HG03378 (cell line): ENCODE results near the gene NKX6-1.

Experiments
- ATAC-seq: cut with Tn5 transposase; IDR thresholded peaks from one replicate; pipeline ENCODE4 v1.9.1; 2021; ENCODE audit warnings: mild to moderate bottlenecking, moderate library complexity; ENCODE audit not compliant: unreplicated experiment

The NKX6-1 gene

GRCh38 chr4:84480082-84480481 is 19.0 kb downstream of the NKX6-1 start:
- no peak for ATAC-seq

- no peak for ATAC-seq
Measured at GRCh38 chr4:84479663-84480062, 19.4 kb downstream of the NKX6-1 start.

- no peak for ATAC-seq
Measured at GRCh38 chr4:84477738-84478137, 21.4 kb downstream of the NKX6-1 start.

- no peak for ATAC-seq
Measured at GRCh38 chr4:84474107-84474506, 25.0 kb downstream of the NKX6-1 start.

GRCh38 chr4:84472154-84472553 is 26.9 kb downstream of the NKX6-1 start:
- no peak for ATAC-seq

GRCh38 chr4:84470204-84470785 is 28.8 kb downstream of the NKX6-1 start:
- ATAC-seq, result no peak

GRCh38 chr4:84467601-84468000 is 31.5 kb downstream of the NKX6-1 start:
- ATAC-seq, result no peak

- ATAC-seq, result no peak
Measured at GRCh38 chr4:84459783-84460182, 39.3 kb downstream of the NKX6-1 start.

GRCh38 chr4:84456157-84456556 is 42.9 kb downstream of the NKX6-1 start:
- no peak for ATAC-seq

- no peak for ATAC-seq
Measured at GRCh38 chr4:84455697-84456096, 43.4 kb downstream of the NKX6-1 start.

- ATAC-seq, result no peak
Measured at GRCh38 chr4:84451546-84451945, 47.5 kb downstream of the NKX6-1 start.

GRCh38 chr4:84443523-84443922 is 55.6 kb downstream of the NKX6-1 start:
- no peak for ATAC-seq

- no peak for ATAC-seq
Measured at GRCh38 chr4:84442778-84443177, 56.3 kb downstream of the NKX6-1 start.
